H1 (cell line): ENCODE measurements around the gene SOX8. TPM values are rescaled to one million over a fixed set of nuclear protein-coding genes. Genes with fewer than 3 reads are reported as not detected.

Source experiments
- CHD1 ChIP-seq: IDR thresholded peaks from 2 replicates; pipeline ENCODE4 v1.6.1; 2012; ENCODE audit warnings: low read depth, low read length, improper control_type of control experiment
- EGR1 ChIP-seq: IDR thresholded peaks from 2 replicates; pipeline ENCODE4 v1.6.1; 2011; ENCODE audit warnings: low read depth, low read length, borderline replicate concordance
- KDM4A ChIP-seq: IDR thresholded peaks from one replicate; pipeline ENCODE4 v1.7.1; 2012; ENCODE audit warnings: low read depth, mild to moderate bottlenecking, moderate library complexity, low read length, inconsistent platforms; ENCODE audit not compliant: severe bottlenecking
- PHF8 ChIP-seq: fragments of 200-600 bp; sonication (generic); conservative IDR thresholded peaks from 2 replicates; pipeline ENCODE4 v1.7.1; 2012; ENCODE audit warnings: low read depth, mild to moderate bottlenecking, inconsistent platforms, low read length, moderate library complexity
- POLR2AphosphoS5 ChIP-seq: IDR thresholded peaks from 2 replicates; pipeline ENCODE4 v1.6.1; 2011; ENCODE audit warnings: low read depth, low read length
- TAF1 ChIP-seq: IDR thresholded peaks from 2 replicates; pipeline ENCODE4 v1.6.1; 2011; ENCODE audit warnings: mild to moderate bottlenecking, low read depth, low read length
- TBP ChIP-seq: IDR thresholded peaks from 2 replicates; pipeline ENCODE4 v1.6.1; 2011; ENCODE audit warnings: low read depth, low read length, improper control_type of control experiment
- YY1 ChIP-seq: IDR thresholded peaks from 2 replicates; pipeline ENCODE4 v1.6.1; 2011; ENCODE audit warnings: low read depth, mild to moderate bottlenecking, low read length
- polyA plus RNA-seq, 7 experiments: library from polyadenylated mRNA; depleted of rRNA in 3 of 7; stranded (reverse) in 5 of 7; unstranded in 2 of 7; fragments of >200 nt in 5 of 7; fragments of 200-250 nt in 2 of 7; gene quantifications; 1 replicate in 5 of 7; 2 replicates in 1 of 7; 4 replicates in 1 of 7; pipeline versions ENCODE4 v1.2.1 to v1.2.3, GENCODE V29; 2011 to 2013; ENCODE audit warnings: missing spikeins in 2 of 7, mixed read lengths in 2 of 7
- total RNA-seq: library from RNA; stranded (reverse); fragmentation: NEBNext Ultra II Directional; extraction: Animal tissue kit (Norgen Biotek cat#: 25700); gene quantifications from 2 replicates; pipeline ENCODE4 v1.2.1, GENCODE V29; 2021
- TF ChIP-seq, protein P1 (sequence below): fragments of 300-600 bp; sonication (generic); IDR thresholded peaks from 2 replicates; pipeline ENCODE4 v1.7.1; 2012; ENCODE audit warnings: low read length, moderate library complexity, mild to moderate bottlenecking, inconsistent platforms; ENCODE audit not compliant: insufficient replicate concordance
- TF ChIP-seq, protein P2 (sequence below): IDR thresholded peaks from 2 replicates; pipeline ENCODE4 v1.6.1; 2012; ENCODE audit warnings: inconsistent platforms

Gene SOX8
- total and polyA plus RNA-seq, 2 of the 8 experiments (the other 6 are each of a cell fraction or from before 2014, with no cell fraction given), result 2.2 to 5.7 TPM

DNA sequence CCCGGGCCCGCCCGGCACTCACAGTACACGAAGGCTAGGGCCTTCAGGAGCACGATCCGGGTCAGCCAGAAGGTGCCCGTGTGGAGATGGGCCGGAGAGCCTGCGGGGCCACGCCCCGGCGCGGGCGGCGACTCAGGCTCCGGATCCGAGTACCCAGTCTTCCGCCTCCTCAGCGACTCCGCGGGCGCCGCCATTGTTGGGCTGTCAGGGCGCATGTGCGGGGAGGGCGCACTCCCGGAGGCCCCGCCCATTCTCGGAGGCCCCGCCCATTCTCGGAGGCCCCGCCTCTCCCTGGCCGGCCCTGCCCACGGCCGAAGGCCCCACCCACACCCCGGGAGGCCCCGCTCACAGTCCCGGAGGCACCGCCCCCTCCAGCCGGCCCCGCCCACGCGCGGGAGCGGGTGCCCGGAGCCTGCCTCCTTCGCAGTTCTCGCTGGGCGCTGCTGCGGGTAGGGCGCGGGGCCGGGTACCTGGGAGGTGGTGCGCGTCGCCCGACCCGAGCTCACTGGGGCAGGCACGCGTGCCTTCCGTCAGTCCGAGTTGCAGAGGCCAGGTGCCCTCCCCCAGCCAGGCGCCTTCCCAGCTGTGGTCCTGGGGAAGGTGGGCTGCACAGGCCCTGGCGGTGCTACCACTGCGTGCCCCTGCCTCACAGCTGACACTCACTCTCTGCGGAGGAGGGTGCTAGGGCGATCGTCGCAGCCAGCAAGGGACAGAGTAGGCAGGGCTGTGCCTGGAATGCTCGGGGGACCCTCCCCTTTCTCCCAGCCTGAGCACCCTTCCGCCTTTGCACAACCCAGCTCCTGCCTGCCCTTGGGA, 10.6 kb upstream of the SOX8 start, which contains the start of gene LMF1 (continued):
- TF ChIP-seq, protein P1, sequence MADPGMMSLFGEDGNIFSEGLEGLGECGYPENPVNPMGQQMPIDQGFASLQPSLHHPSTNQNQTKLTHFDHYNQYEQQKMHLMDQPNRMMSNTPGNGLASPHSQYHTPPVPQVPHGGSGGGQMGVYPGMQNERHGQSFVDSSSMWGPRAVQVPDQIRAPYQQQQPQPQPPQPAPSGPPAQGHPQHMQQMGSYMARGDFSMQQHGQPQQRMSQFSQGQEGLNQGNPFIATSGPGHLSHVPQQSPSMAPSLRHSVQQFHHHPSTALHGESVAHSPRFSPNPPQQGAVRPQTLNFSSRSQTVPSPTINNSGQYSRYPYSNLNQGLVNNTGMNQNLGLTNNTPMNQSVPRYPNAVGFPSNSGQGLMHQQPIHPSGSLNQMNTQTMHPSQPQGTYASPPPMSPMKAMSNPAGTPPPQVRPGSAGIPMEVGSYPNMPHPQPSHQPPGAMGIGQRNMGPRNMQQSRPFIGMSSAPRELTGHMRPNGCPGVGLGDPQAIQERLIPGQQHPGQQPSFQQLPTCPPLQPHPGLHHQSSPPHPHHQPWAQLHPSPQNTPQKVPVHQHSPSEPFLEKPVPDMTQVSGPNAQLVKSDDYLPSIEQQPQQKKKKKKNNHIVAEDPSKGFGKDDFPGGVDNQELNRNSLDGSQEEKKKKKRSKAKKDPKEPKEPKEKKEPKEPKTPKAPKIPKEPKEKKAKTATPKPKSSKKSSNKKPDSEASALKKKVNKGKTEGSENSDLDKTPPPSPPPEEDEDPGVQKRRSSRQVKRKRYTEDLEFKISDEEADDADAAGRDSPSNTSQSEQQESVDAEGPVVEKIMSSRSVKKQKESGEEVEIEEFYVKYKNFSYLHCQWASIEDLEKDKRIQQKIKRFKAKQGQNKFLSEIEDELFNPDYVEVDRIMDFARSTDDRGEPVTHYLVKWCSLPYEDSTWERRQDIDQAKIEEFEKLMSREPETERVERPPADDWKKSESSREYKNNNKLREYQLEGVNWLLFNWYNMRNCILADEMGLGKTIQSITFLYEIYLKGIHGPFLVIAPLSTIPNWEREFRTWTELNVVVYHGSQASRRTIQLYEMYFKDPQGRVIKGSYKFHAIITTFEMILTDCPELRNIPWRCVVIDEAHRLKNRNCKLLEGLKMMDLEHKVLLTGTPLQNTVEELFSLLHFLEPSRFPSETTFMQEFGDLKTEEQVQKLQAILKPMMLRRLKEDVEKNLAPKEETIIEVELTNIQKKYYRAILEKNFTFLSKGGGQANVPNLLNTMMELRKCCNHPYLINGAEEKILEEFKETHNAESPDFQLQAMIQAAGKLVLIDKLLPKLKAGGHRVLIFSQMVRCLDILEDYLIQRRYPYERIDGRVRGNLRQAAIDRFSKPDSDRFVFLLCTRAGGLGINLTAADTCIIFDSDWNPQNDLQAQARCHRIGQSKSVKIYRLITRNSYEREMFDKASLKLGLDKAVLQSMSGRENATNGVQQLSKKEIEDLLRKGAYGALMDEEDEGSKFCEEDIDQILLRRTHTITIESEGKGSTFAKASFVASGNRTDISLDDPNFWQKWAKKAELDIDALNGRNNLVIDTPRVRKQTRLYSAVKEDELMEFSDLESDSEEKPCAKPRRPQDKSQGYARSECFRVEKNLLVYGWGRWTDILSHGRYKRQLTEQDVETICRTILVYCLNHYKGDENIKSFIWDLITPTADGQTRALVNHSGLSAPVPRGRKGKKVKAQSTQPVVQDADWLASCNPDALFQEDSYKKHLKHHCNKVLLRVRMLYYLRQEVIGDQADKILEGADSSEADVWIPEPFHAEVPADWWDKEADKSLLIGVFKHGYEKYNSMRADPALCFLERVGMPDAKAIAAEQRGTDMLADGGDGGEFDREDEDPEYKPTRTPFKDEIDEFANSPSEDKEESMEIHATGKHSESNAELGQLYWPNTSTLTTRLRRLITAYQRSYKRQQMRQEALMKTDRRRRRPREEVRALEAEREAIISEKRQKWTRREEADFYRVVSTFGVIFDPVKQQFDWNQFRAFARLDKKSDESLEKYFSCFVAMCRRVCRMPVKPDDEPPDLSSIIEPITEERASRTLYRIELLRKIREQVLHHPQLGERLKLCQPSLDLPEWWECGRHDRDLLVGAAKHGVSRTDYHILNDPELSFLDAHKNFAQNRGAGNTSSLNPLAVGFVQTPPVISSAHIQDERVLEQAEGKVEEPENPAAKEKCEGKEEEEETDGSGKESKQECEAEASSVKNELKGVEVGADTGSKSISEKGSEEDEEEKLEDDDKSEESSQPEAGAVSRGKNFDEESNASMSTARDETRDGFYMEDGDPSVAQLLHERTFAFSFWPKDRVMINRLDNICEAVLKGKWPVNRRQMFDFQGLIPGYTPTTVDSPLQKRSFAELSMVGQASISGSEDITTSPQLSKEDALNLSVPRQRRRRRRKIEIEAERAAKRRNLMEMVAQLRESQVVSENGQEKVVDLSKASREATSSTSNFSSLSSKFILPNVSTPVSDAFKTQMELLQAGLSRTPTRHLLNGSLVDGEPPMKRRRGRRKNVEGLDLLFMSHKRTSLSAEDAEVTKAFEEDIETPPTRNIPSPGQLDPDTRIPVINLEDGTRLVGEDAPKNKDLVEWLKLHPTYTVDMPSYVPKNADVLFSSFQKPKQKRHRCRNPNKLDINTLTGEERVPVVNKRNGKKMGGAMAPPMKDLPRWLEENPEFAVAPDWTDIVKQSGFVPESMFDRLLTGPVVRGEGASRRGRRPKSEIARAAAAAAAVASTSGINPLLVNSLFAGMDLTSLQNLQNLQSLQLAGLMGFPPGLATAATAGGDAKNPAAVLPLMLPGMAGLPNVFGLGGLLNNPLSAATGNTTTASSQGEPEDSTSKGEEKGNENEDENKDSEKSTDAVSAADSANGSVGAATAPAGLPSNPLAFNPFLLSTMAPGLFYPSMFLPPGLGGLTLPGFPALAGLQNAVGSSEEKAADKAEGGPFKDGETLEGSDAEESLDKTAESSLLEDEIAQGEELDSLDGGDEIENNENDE, result no peak
- TF ChIP-seq CHD1, result no peak
- peak; percentile 66; the same call in 1 of the 2 replicates for TF ChIP-seq PHF8
- peak; percentile 87 for TF ChIP-seq TAF1
- TF ChIP-seq EGR1, result peak; percentile 74; the same call in 1 of the 2 replicates
- TF ChIP-seq POLR2AphosphoS5, result 0 out of 2 replicates have a peak, but pooled peaks have one; percentile 25
- TF ChIP-seq TBP, result peak; percentile 73
- peak; percentile 96 for TF ChIP-seq YY1
- TF ChIP-seq, protein P2, sequence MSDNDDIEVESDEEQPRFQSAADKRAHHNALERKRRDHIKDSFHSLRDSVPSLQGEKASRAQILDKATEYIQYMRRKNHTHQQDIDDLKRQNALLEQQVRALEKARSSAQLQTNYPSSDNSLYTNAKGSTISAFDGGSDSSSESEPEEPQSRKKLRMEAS, result peak; percentile 53
- TF ChIP-seq KDM4A, result peak; percentile 83
